ENCODE data around the gene PUSL1.
A peak's percentile ranks its signal among the peaks of the same experiment; 100 is the strongest.

The PUSL1 gene

GRCh38 chr1:1325288-1326074 lies 17.1 kb downstream of the PUSL1 start:
- H3K79me2 ChIP-seq (ENCODE audit: control insufficient read depth, low read length), result peaks cover 54% of the 10 kb centered on the region
- no peak for TF ChIP-seq CTCF (IDR thresholded peaks at IDR 0.05; ENCODE audit: low read depth, low read length, poor library complexity, severe bottlenecking)
- no peak for TF ChIP-seq EZH2phosphoT487 (IDR thresholded peaks at IDR 0.05; ENCODE audit: borderline replicate concordance, low read length)
- H3K27me3 ChIP-seq (ENCODE audit: control insufficient read depth, low read length), result no peaks in the 10 kb centered on the region
- H3F3A ChIP-seq (ENCODE audit: control insufficient read depth, insufficient read depth), result no peaks in the 10 kb centered on the region
- H3K36me3 ChIP-seq (ENCODE audit: control insufficient read depth, low read length), result peaks cover 32% of the 10 kb centered on the region; the same call in 1 of the 2 replicates
- peak overlapping the region; percentile 10 for H3K27ac ChIP-seq (ENCODE audit: low read depth, low read length)
- H3K9me3 ChIP-seq (ENCODE audit: control insufficient read depth, insufficient read depth, low read length), result peaks cover 11% of the 10 kb centered on the region
- no peaks in the 10 kb centered on the region for H3K9me2 ChIP-seq (replicated peaks; ENCODE audit: control insufficient read depth, low read length)
- peak overlapping the region; percentile 82 for H3K4me3 ChIP-seq (ENCODE audit: low read length)
- H4K20me1 ChIP-seq (ENCODE audit: control insufficient read depth, insufficient read depth, low read depth, low read length), result peaks cover 18% of the 10 kb centered on the region
- H3K4me1 ChIP-seq (ENCODE audit: control insufficient read depth, low read length), result peaks cover 32% of the 10 kb centered on the region
- H3K4me2 ChIP-seq (ENCODE audit: low read length), result peak overlapping the region; percentile 88

- H3K9me2 ChIP-seq (replicated peaks; ENCODE audit: control insufficient read depth, low read length), result no peaks in the 10 kb centered on the region
- H3K4me3 ChIP-seq (ENCODE audit: low read length), result peak overlapping the region; percentile 82
- no peaks in the 10 kb centered on the region for H3F3A ChIP-seq (ENCODE audit: control insufficient read depth, insufficient read depth)
- no peak overlapping the region for H3K27ac ChIP-seq (ENCODE audit: low read depth, low read length)
- no peak for TF ChIP-seq EZH2phosphoT487 (IDR thresholded peaks at IDR 0.05; ENCODE audit: borderline replicate concordance, low read length)
- no peak for TF ChIP-seq CTCF (IDR thresholded peaks at IDR 0.05; ENCODE audit: low read depth, low read length, poor library complexity, severe bottlenecking)
- peaks cover 14% of the 10 kb centered on the region for H4K20me1 ChIP-seq (ENCODE audit: control insufficient read depth, insufficient read depth, low read depth, low read length)
- H3K4me1 ChIP-seq (ENCODE audit: control insufficient read depth, low read length), result peaks cover 33% of the 10 kb centered on the region
- H3K36me3 ChIP-seq (ENCODE audit: control insufficient read depth, low read length), result peaks cover 25% of the 10 kb centered on the region; the same call in 1 of the 2 replicates
- peaks cover 13% of the 10 kb centered on the region for H3K9me3 ChIP-seq (ENCODE audit: control insufficient read depth, insufficient read depth, low read length)
- peaks cover 47% of the 10 kb centered on the region for H3K79me2 ChIP-seq (ENCODE audit: control insufficient read depth, low read length)
- H3K4me2 ChIP-seq (ENCODE audit: low read length), result peak overlapping the region; percentile 88
- H3K27me3 ChIP-seq (ENCODE audit: control insufficient read depth, low read length), result no peaks in the 10 kb centered on the region
Observed at GRCh38 chr1:1326075-1326605, 17.7 kb downstream of the PUSL1 start.

- no peaks in the 10 kb centered on the region for H3F3A ChIP-seq (ENCODE audit: control insufficient read depth, insufficient read depth)
- peaks cover 31% of the 10 kb centered on the region for H3K4me1 ChIP-seq (ENCODE audit: control insufficient read depth, low read length)
- peaks cover 7% of the 10 kb centered on the region; the same call in 1 of the 2 replicates for H4K20me1 ChIP-seq (ENCODE audit: control insufficient read depth, insufficient read depth, low read depth, low read length)
- H3K4me3 ChIP-seq (ENCODE audit: low read length), result no peak overlapping the region
- peaks cover 35% of the 10 kb centered on the region for H3K79me2 ChIP-seq (ENCODE audit: control insufficient read depth, low read length)
- no peak overlapping the region for H3K27ac ChIP-seq (ENCODE audit: low read depth, low read length)
- TF ChIP-seq EZH2phosphoT487 (IDR thresholded peaks at IDR 0.05; ENCODE audit: borderline replicate concordance, low read length) (no peak), CTCF (IDR thresholded peaks at IDR 0.05; ENCODE audit: low read depth, low read length, poor library complexity, severe bottlenecking) (no peak)
- H3K4me2 ChIP-seq (ENCODE audit: low read length), result no peak overlapping the region
- H3K9me2 ChIP-seq (replicated peaks; ENCODE audit: control insufficient read depth, low read length), result no peaks in the 10 kb centered on the region
- no peaks in the 10 kb centered on the region for H3K27me3 ChIP-seq (ENCODE audit: control insufficient read depth, low read length)
- peaks cover 13% of the 10 kb centered on the region for H3K9me3 ChIP-seq (ENCODE audit: control insufficient read depth, insufficient read depth, low read length)
- peaks cover 15% of the 10 kb centered on the region; the same call in 1 of the 2 replicates for H3K36me3 ChIP-seq (ENCODE audit: control insufficient read depth, low read length)
Observed at GRCh38 chr1:1327291-1327690, 18.9 kb downstream of the PUSL1 start.

All from DOHH2 (cell line).